IPS-18a (cell line): ENCODE results near the gene LHX4.

Experiments
- H3K27ac ChIP-seq: one replicate; pipeline ENCODE4 v1.5.1; 2013; ENCODE audit warnings: low read length
- H3K27me3 ChIP-seq: one replicate; pipeline ENCODE4 v1.6.1; 2013; ENCODE audit warnings: mild to moderate bottlenecking, low read length; ENCODE audit not compliant: control insufficient read depth, insufficient read depth
- H3K36me3 ChIP-seq: one replicate; pipeline ENCODE4 v1.6.1; 2013; ENCODE audit warnings: low read depth, low read length; ENCODE audit not compliant: control insufficient read depth
- H3K4me1 ChIP-seq: one replicate; pipeline ENCODE4 v1.6.1; 2013; ENCODE audit warnings: low read depth, low read length; ENCODE audit not compliant: control insufficient read depth
- H3K4me3 ChIP-seq: one replicate; pipeline ENCODE4 v1.5.1; 2013; ENCODE audit warnings: low read length
- H3K9ac ChIP-seq: one replicate; pipeline ENCODE4 v1.6.1; 2013; ENCODE audit warnings: mild to moderate bottlenecking, low read length, moderate library complexity
- H3K9me3 ChIP-seq: one replicate; pipeline ENCODE4 v1.6.1; 2013; ENCODE audit warnings: low read depth, low read length; ENCODE audit not compliant: control insufficient read depth

Gene LHX4

GRCh38 chr1:180265871-180266270, 35.8 kb downstream of the LHX4 start:
- H3K27ac ChIP-seq: no peak overlapping the region
- H3K4me1 ChIP-seq: peaks cover 47% of the 10 kb centered on the region

GRCh38 chr1:180266275-180267210, 36.5 kb downstream of the LHX4 start:
- peaks cover 53% of the 10 kb centered on the region for H3K4me1 ChIP-seq
- H3K36me3 ChIP-seq: no peaks in the 10 kb centered on the region
- no peak overlapping the region for H3K27ac ChIP-seq
- H3K4me3 ChIP-seq: no peak overlapping the region
- no peak overlapping the region for H3K9ac ChIP-seq
- no peaks in the 10 kb centered on the region for H3K9me3 ChIP-seq
- H3K27me3 ChIP-seq: no peaks in the 10 kb centered on the region

More at GRCh38 chr1:180265871-180266270, 35.8 kb downstream of the LHX4 start:
- H3K9ac ChIP-seq: no peak overlapping the region
- H3K4me3 ChIP-seq: no peak overlapping the region
- H3K36me3 ChIP-seq: no peaks in the 10 kb centered on the region
- H3K27me3 ChIP-seq: no peaks in the 10 kb centered on the region
- no peaks in the 10 kb centered on the region for H3K9me3 ChIP-seq

- Histone ChIP-seq H3K9ac (no peak overlapping the region), H3K36me3 (no peaks in the 10 kb centered on the region)
These were observed 37.1 kb downstream of the LHX4 start for GRCh38 chr1:180267211-180267561.

GRCh38 chr1:180267761-180268555, 37.9 kb downstream of the LHX4 start:
- Histone ChIP-seq H3K9me3 (no peaks in the 10 kb centered on the region), H3K27ac (no peak overlapping the region), H3K4me3 (peak overlapping the region; percentile 10), H3K4me1 (peaks cover 57% of the 10 kb centered on the region), H3K9ac (no peak overlapping the region), H3K27me3 (no peaks in the 10 kb centered on the region), H3K36me3 (no peaks in the 10 kb centered on the region)

More at GRCh38 chr1:180267211-180267561, 37.1 kb downstream of the LHX4 start:
- Histone ChIP-seq H3K4me1 (peaks cover 57% of the 10 kb centered on the region), H3K4me3 (no peak overlapping the region), H3K9me3 (no peaks in the 10 kb centered on the region), H3K27ac (no peak overlapping the region), H3K27me3 (no peaks in the 10 kb centered on the region)

GRCh38 chr1:180268556-180269075, 38.6 kb downstream of the LHX4 start:
- Histone ChIP-seq H3K9me3 (no peaks in the 10 kb centered on the region), H3K27ac (no peak overlapping the region), H3K4me1 (peaks cover 57% of the 10 kb centered on the region), H3K27me3 (no peaks in the 10 kb centered on the region), H3K36me3 (peaks cover 3% of the 10 kb centered on the region), H3K4me3 (peak overlapping the region; percentile 10), H3K9ac (no peak overlapping the region)

- H3K9ac ChIP-seq: no peak overlapping the region
- H3K4me1 ChIP-seq: peaks cover 49% of the 10 kb centered on the region
- H3K27me3 ChIP-seq: no peaks in the 10 kb centered on the region
- no peak overlapping the region for H3K4me3 ChIP-seq
- H3K27ac ChIP-seq: no peak overlapping the region
- peaks cover 7% of the 10 kb centered on the region for H3K36me3 ChIP-seq
- no peaks in the 10 kb centered on the region for H3K9me3 ChIP-seq
These were observed 39.8 kb downstream of the LHX4 start for GRCh38 chr1:180269645-180270529.

GRCh38 chr1:180270530-180271271, 40.6 kb downstream of the LHX4 start:
- no peaks in the 10 kb centered on the region for H3K27me3 ChIP-seq
- H3K9me3 ChIP-seq: no peaks in the 10 kb centered on the region
- H3K36me3 ChIP-seq: peaks cover 7% of the 10 kb centered on the region
- H3K27ac ChIP-seq: no peak overlapping the region
- no peak overlapping the region for H3K9ac ChIP-seq
- H3K4me3 ChIP-seq: no peak overlapping the region
- H3K4me1 ChIP-seq: peaks cover 42% of the 10 kb centered on the region

GRCh38 chr1:180271272-180272255, 41.5 kb downstream of the LHX4 start:
- H3K4me1 ChIP-seq: peaks cover 41% of the 10 kb centered on the region
- H3K4me3 ChIP-seq: no peak overlapping the region
- peaks cover 3% of the 10 kb centered on the region for H3K9me3 ChIP-seq
- peaks cover 7% of the 10 kb centered on the region for H3K36me3 ChIP-seq
- no peaks in the 10 kb centered on the region for H3K27me3 ChIP-seq
- no peak overlapping the region for H3K9ac ChIP-seq
- H3K27ac ChIP-seq: no peak overlapping the region

- Histone ChIP-seq H3K27me3 (no peaks in the 10 kb centered on the region), H3K9me3 (peaks cover 3% of the 10 kb centered on the region), H3K27ac (no peak overlapping the region), H3K9ac (no peak overlapping the region), H3K4me3 (no peak overlapping the region), H3K36me3 (peaks cover 7% of the 10 kb centered on the region), H3K4me1 (peaks cover 44% of the 10 kb centered on the region)
These were observed 42.3 kb downstream of the LHX4 start for GRCh38 chr1:180272395-180272794.

GRCh38 chr1:180273066-180273465, 43.0 kb downstream of the LHX4 start:
- Histone ChIP-seq H3K27me3 (no peaks in the 10 kb centered on the region), H3K36me3 (peaks cover 7% of the 10 kb centered on the region), H3K4me1 (peaks cover 46% of the 10 kb centered on the region), H3K9ac (no peak overlapping the region), H3K4me3 (no peak overlapping the region), H3K27ac (no peak overlapping the region), H3K9me3 (peaks cover 3% of the 10 kb centered on the region)
